GM12801 (cell line): ENCODE measurements around the gene DCAF6.

Source experiments
- TF ChIP-seq, protein P1 (sequence below): IDR thresholded peaks from one replicate; pipeline ENCODE4 v1.5.1; 2011; ENCODE audit warnings: control low read depth; ENCODE audit not compliant: insufficient read length; ENCODE audit errors: extremely low read depth

Gene DCAF6

DNA sequence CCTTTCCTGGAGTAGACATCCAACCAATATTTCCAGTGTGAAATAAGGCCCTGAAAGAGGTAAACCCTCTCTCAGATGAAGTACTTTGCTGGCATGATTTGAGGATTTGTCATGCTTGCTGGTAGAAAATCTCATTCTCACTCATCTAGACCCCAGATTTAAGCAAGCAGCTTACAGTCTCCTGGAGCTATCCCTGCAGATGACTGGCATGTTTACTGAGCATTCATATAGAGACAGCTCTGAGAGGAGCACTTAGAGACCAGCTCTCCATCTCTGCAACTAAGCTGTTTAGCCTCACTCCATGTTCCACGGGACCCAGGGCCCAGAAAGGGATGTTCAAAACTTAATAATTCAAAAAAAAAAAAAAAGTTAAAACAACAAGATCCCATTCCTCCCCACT lies 166.0 kb downstream of the DCAF6 start:
- TF ChIP-seq, protein P1, sequence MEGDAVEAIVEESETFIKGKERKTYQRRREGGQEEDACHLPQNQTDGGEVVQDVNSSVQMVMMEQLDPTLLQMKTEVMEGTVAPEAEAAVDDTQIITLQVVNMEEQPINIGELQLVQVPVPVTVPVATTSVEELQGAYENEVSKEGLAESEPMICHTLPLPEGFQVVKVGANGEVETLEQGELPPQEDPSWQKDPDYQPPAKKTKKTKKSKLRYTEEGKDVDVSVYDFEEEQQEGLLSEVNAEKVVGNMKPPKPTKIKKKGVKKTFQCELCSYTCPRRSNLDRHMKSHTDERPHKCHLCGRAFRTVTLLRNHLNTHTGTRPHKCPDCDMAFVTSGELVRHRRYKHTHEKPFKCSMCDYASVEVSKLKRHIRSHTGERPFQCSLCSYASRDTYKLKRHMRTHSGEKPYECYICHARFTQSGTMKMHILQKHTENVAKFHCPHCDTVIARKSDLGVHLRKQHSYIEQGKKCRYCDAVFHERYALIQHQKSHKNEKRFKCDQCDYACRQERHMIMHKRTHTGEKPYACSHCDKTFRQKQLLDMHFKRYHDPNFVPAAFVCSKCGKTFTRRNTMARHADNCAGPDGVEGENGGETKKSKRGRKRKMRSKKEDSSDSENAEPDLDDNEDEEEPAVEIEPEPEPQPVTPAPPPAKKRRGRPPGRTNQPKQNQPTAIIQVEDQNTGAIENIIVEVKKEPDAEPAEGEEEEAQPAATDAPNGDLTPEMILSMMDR: no peak

DNA sequence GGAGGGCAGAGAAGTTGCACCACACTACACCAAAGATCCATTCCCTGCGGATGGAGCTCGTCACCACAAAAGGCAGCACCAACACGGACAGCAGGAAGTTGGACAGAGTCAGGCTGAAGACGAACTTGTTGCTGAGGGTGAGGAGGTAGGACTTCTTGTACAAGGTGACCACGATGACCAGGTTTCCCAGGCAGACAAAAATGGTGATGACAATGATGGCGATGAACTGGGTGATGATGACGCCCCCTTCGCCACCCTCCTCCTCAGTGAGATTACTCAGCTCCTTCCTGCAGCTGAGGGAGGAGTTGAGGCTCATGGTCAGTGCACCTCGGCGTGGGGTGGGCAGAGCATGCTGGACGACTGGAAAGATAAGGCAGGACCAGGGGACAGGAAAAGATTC lies 168.1 kb downstream of the DCAF6 start:
- TF ChIP-seq, protein P1: no peak

DNA sequence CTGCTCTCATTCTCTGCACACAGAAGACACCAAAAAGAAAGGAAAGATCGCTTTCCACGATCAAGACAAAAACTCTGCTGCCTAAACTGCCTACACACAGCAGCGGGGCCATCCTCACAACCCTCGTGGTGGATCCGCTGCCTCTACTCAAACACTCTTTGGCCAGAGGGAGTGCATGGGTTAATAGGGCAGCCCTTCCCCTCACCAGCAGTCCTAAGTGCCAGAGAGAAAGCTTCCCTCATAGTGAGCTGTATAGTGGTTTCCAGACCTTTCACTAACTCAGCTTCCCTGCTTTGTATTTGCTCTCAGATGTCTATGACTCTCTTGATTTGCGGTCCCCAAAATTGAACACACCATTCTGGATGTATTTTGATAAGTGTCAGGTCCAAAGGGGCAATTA lies 169.4 kb downstream of the DCAF6 start:
- TF ChIP-seq, protein P1: no peak

DNA sequence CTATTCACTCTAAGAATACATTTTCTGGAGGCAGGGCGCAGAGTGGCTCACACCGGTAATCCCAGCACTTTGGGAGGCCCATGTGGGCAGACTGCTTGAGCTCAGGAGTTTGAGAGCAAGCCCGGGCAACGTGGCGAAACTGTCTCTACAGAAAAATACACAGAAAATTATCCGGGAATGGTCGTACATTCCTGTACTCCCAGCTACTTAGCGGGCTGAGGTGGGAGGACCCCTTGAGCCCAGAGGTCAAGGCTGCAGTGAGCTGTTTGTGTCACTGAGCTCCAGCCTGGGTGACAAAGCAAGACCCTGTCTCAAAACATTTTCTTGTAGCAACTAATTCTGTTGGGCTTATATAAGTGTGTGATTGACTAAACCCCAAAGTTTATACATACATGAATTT lies 169.8 kb downstream of the DCAF6 start:
- TF ChIP-seq, protein P1: no peak

DNA sequence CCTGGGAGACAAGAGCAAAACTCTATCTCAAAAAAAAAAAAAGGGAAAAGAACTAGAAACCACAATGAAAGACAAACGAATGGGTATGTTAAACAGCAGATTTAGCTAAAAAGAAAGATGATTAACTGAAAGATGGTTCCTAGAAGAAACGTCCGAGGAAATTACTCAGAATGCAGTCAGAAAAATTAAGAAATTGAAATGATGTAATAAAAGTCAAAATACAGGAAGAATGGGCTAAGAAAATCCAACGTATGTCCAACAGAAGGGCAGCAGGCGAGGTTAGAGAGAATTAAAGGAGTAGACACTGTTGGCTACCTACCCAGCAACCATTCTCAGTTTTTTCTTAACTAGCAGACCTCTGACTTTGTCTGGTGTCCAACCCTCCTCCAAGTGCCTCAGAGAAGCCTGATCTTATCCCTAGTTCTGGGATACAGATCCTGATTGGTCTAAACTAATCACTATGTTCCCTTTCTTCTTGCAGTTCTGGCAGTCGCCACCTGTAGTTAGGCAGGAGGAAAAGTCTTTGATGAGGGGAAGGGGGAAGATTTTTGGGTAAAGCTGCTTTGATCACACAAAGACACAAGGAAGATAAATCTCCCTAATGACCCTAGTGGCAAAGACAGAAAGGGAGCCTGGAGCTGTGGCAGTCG lies 174.5 kb downstream of the DCAF6 start:
- TF ChIP-seq, protein P1: no peak

DNA sequence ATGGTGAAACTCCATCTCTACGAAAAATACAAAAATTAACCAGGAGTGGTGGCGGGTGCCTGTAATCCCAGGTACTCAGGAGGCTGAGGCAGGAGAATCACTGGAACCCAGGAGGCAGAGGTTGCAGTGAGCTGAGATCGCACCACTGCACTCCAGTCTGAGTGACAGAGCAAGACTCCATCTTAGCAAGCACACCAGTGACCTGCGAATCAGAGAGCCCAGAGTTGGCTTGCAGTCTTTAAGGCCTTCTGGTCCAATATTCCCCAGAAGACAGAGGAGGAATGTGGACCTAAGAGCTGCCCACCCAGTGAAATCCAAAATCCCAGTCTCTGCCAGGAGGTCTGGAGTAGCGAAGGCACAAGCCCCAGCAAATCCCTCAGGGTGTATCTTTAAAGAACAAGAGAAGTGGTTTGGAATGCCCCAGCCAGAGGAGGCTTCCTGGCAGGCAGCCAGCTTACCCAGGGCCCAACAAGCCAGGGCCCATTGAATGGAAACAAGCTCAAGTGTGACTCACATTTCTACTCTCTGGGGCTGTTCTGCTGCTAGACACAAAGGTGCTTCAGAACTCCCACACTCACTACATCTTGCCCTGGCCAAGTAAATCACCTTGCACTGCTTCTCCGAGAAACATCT lies 176.3 kb downstream of the DCAF6 start:
- TF ChIP-seq, protein P1: no peak

DNA sequence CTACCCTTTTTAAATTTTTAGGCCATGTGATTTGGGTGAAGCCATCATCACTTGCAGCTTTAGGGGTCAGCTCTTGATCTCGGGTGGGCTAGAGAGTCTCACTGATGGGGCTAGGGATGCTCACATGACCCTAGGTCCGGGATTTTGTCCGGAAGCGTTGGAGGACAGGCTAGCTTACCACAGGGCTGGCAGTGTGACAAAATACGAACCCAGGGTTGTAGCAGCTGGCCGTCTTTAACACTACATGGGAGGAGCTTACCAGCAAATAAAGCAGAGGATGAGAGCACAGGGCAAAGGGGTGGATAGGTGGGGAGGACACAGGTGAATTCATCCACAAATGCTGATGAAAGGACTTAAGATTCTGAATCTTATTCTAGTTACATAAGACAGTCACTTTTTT lies 178.4 kb downstream of the DCAF6 start:
- TF ChIP-seq, protein P1: no peak
